Bronchus fibroblast of lung (primary cell): Measurements from ENCODE around the gene SMNDC1. TPM values are rescaled to one million over a fixed set of nuclear protein-coding genes. Genes with fewer than 3 reads are reported as not detected.

ENCODE experiments used
- total RNA-seq: library from RNA; depleted of rRNA; stranded (reverse); fragments of >200 nt; gene quantifications from 2 replicates; pipeline ENCODE4 v1.2.3, GENCODE V29; 2015

The SMNDC1 gene
- 1.8 and 3.7 TPM in 2 replicates for total RNA-seq

GRCh38 chr10:110304780-110305421 lies at the start of gene SMNDC1:
Gene SMNDC1, minus strand, starts transcription at chr10:110304920. Its CDS starts 1,333 bp downstream, at chr10:110303587.

Other genes with a start within 250 kb of the SMNDC1 start
- 4.0 and 4.2 TPM in 2 replicates for gene MXI1, start 97.3 kb downstream of the SMNDC1 start, total RNA-seq
- 27.4 and 29.0 TPM in 2 replicates for gene DUSP5, start 193.0 kb upstream of the SMNDC1 start, total RNA-seq